T-helper 1 cell treated with Interleukin-12 subunit alpha and Interleukin-12 subunit beta and Interleukin-4 antibody, amounts not matched to agents 30 ng/mL and 1 ng/mL, for 36 hours (primary cell): ENCODE measurements around the gene SERPINI1. TPM values are rescaled to one million over a fixed set of nuclear protein-coding genes. Genes with fewer than 3 reads are reported as not detected.

Source experiments
- intact Hi-C: fragments of 100-400 bp; cut with micrococcal nuclease; formaldehyde crosslinking; loops from one replicate; pipeline ENCODE4 v1.15.1; 2024
- total RNA-seq: library from RNA; stranded (reverse); gene quantifications from 2 replicates; pipeline ENCODE4 v1.2.3, GENCODE V29; 2022

SERPINI1 gene
- total RNA-seq, result 1.9 and 2.0 TPM in 2 replicates

- intact Hi-C loops, result loop anchor here (1.0 to 2.0 kb wide), 8 partner anchors 15 to 359 kb away; partner anchors contain the start of genes GOLIM4 and ZBBX
Observed at GRCh38 chr3:167735233-167736138, at the start of gene SERPINI1. SERPINI1 (plus strand) TSS chr3:167735721; CDS start chr3:167789129, 53,408 bp downstream.

DNA sequence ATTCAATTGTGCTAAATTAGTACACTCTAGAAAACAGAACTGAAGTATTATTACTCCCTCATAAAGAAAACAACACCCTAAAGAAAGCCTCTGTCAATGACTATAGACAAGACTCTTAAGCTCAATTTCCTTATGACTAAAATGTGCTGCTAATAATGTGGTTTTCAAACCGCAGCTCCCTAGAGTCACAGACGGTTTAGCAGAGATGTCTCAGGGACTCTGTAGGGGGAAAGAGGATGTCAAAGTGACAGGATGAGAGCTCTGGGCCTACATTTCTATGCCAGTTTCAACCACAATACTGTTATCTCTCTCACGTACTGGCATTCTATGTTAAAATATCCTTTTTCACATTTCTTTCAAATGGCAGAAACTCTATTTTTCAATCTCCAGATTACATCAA is 44.2 kb upstream of the SERPINI1 start:
- intact Hi-C loops, result loop anchor here (1.0 kb wide), 1 partner anchor 44 kb away; the partner anchor contains the start of gene SERPINI1

DNA sequence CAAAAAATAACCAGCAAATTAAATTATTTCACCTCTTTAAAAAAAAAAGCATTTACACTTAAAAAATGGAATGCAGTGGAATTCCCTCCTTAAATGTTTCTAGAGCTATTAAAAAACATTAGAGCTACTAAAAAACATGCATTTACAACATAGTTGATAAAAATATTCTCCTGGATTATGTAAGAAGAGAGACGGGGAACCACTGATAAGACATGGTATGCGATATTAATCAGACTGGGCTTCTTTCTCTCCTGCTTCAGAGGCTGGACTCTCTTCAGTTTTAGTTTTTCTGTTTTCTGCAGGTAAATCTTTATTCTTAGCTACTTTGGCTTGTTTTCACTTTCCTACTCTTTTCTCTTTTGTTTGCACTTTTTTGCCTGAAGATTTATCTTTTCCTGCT is 41.4 kb upstream of the SERPINI1 start:
- intact Hi-C loops, result no loop called here

DNA sequence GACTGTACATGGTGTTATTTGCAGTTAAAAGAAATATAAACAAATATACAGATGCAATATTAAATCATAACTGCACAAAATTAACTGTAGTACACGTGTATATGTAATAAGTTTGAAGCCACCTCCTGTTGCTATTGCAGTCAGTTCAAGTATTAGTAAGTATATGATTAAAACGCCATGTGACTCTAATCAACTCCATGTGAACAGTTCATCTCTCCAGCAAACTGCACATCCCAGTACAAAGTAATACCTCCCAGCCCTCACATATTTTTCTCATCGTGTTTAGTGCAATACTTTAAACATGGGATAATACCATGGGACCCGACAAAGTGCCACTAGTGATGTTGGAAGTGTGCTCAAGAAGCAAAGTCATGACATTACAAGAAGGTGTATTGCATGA is 35.5 kb upstream of the SERPINI1 start:
- intact Hi-C loops, result no loop called here

DNA sequence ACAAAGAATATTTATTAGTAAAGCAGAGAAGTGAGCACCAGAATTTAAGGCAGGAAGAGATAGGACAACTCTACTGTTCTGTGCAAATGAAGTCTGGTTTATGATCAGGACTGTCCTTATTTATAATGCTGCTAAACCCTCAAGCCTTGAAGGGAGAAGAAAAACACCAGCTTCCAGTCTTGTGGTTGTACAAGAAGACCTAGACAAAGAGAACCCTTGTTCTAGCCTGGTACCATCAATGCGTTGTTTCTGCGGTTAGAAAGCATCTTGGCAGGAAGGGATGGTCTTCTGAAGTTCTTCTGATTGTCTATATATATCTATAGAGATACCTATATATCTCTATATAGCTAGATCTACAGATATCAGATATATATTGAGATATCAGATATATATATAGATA is 34.6 kb upstream of the SERPINI1 start:
- intact Hi-C loops, result no loop called here

DNA sequence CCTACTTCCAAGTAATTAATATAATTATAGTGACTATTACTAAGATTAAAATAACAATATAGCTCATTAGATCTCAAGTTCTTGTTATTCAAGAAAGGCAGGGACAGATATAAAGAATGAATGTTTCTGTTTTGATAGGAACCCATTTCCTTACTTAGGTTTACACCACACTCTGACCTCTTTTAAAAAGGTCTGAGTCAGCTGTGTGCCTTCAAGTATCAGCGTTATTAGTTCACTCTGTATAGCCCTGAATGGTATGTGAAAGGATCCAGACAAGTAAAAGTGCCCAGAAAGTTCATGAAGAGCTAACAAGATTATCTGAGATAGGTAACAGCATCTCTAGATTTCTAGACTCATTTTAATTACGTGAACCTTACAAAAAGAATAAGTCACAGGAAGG is 29.7 kb upstream of the SERPINI1 start:
- intact Hi-C loops, result loop anchor here (1.0 kb wide), 1 partner anchor 10 kb away; no protein-coding TSS in a partner anchor

DNA sequence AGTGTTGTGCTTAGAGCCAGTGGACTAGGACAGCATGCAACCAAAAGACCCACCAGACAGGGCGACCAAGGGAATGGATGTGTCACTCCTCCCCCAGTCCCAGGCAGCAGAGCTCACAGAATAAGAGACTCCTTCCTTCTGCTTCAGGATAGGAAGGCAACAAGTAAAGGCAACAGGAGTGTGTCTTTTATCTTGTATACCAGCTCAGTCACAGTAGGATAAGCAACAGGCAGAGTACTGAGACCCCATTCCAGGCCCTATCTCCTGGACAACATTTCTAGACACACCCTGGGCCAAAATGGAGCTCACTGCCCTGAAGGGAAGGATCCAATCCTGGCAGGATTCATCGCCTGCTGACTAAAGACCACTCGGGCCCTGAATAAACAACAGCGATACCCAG is 25.8 kb upstream of the SERPINI1 start:
- intact Hi-C loops, result no loop called here

GRCh38 chr3:167710552-167710951 is 25.0 kb upstream of the SERPINI1 start:
- intact Hi-C loops, result no loop called here

DNA sequence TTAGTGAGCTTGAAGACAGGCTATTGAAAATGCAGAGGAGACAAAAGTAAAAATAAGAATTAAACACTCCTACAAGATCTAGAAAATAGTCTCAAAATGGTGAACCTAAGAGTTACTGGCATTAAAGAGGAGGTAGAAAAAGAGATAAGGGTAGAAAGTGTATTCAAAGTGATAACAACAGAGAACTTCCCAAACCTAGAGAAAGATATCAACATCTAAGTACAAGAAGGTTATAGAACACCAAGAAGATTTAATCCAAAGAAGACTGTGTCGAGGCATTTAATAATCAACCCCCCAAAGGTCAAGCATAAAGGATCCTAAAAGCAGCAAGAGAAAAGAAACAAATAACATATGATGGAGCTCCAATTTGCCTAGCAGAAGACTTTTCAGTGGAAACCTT is 24.1 kb upstream of the SERPINI1 start:
- intact Hi-C loops, result no loop called here

GRCh38 chr3:167712445-167712844 is 23.1 kb upstream of the SERPINI1 start:
- intact Hi-C loops, result no loop called here

GRCh38 chr3:167714871-167715270 is 20.6 kb upstream of the SERPINI1 start:
- intact Hi-C loops, result loop anchor here (1.0 kb wide), 1 partner anchor 20 kb away; the partner anchor contains the start of gene SERPINI1

DNA sequence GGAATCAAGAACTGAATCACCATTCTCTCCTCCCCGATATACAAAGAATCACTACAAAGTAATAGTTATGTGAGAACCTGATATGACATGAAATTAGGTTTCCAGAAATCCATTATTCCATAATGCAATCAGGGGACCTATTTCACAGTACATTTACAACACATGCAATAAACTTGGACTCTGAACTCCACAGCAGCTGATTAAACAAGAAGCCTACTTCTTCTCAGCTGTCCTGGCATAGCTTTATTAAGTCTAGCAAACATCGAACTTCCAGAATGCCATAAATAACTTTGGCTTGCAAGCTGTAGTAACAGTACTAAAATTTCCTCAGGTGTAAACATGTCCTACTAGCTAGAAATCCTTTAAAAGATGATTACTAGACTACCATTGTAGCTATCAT is 18.6 kb upstream of the SERPINI1 start:
- intact Hi-C loops, result no loop called here

DNA sequence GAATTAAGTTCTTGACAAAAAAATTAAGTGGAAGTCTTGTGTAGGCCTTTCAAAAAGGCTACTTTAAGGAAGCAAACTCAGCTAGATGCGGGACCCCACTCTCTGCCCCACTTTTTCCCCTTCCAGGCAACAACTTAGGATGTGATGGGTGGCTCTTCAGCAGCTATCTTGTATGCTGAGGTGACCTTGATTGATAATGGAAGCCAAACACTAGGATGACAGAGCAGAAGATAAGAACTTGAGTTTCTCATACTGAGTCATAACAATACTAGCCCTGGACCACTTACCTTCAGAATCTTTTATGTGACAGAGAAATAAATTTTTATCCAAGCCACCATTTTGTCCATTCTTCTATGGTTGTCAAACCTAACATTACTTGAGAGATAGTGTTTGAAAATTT is 16.9 kb upstream of the SERPINI1 start:
- intact Hi-C loops, result loop anchor here (2.0 kb wide), 1 partner anchor 14 kb away; no protein-coding TSS in a partner anchor

- intact Hi-C loops, result no loop called here
Observed at GRCh38 chr3:167723025-167723512, 12.5 kb upstream of the SERPINI1 start.

DNA sequence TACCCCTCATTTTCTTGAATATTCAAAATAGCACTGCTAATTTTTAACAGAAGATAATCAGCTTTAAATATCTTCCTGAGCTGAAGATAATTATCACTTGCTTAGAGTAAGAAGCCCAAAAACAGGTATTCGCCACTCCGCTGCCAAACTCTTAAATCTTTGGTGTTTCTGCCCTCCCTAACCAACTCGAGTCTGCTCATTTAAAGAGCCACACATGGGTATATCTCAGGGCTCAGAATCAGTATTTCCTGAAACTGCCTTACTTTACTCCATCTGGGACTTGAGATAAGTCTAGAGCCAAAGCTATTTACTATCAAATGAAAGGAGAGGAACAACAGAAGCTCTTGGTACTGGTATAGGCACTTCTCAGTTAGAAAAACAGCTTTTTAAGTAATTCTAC is 11.6 kb upstream of the SERPINI1 start:
- intact Hi-C loops, result no loop called here

- intact Hi-C loops, result no loop called here
Observed at GRCh38 chr3:167728176-167728575, 7.3 kb upstream of the SERPINI1 start.

DNA sequence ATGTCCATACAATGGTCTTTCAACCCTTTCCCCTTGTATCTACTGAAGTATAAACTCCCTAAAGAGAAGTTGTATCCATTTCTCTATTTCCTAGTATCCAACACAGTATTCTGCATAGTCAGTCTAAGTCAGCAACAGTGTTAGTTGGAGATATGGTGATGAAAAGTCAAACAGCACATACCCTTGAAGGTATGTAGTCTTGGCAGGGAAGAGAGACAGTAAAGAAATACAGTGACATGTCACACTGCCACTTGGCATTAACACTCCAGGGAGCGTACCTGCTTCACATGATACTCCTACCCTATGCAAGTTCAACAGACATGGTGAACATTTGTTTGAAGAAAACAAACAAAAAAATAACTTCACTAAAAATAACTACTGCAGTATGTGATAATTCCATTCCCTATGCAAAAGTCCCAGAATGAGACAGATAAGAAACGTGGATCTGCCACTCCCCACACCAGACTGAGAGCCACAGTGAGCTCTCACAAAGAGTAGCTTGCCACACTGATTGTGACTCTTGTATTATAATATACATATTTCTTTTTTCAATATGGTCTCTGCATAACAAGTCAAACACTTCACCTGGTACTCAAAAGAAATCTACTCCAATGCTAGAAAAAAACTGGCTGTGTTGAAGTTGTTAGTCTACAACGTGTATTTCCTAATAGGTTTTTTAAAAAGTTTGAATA is 6.7 kb upstream of the SERPINI1 start:
- intact Hi-C loops, result no loop called here

- intact Hi-C loops, result no loop called here
Observed at GRCh38 chr3:167729591-167729990, 5.9 kb upstream of the SERPINI1 start.

DNA sequence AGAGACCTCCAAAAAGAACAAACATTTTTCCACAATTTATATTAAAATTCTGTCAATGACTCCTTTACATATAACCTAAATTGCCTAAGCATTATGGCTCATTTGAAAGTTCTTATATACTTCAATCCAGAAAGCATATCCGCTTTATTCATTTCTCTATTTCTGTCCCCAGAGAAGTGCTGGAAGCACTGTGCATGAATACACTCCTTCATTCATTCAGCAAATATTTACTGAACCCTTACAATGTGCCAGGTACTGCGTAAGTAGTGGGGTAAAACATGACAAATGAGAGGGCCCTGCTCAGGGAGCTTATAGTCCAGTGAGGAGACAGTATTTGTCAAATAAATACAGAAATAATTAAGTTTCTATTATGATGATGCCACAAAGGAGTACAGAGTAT is 4.1 kb upstream of the SERPINI1 start:
- intact Hi-C loops, result no loop called here

- intact Hi-C loops, result loop anchor here (2.0 kb wide), 1 partner anchor 14 kb away; no protein-coding TSS in a partner anchor
Observed at GRCh38 chr3:167732313-167733065, 3.0 kb upstream of the SERPINI1 start.

- intact Hi-C loops, result loop anchor here (2.0 kb wide), 3 partner anchors 15 to 361 kb away; partner anchors contain the start of gene GOLIM4
Observed at GRCh38 chr3:167733961-167734497, 1.5 kb upstream of the SERPINI1 start.
